A549 (cell line): Measurements from ENCODE around the gene UNCX. TPM values are rescaled to one million over a fixed set of nuclear protein-coding genes. Genes with fewer than 3 reads are reported as not detected.

Source experiments
- ATAC-seq, 2 experiments: fragments of 200-7000 bp in 1 of 2; fragments of >200 bp in 1 of 2; cut with Nextera tagmentation in 1 of 2; cut with Tn5 transposase in 1 of 2; 3 replicates each; pipeline versions ENCODE4 v1.8.0 to v1.9.1; 2018 to 2020; ENCODE audit warnings: mild to moderate bottlenecking in 1 of 2, moderate library complexity in 1 of 2
- CTCF ChIA-PET: fragments of 300-600 bp; sonication (Branson Sonifier 250); formaldehyde crosslinking; extraction: SDS; loops from one replicate; lab custom pipeline; 2021; ENCODE audit warnings: antibody characterized with exemption, inconsistent platforms; lab: Yijun Ruan, JAX
- POLR2A ChIA-PET: fragments of 350-600 bp; formaldehyde crosslinking; extraction: SDS; loops from one replicate; lab custom pipeline; 2021; ENCODE audit warnings: antibody characterized with exemption, inconsistent platforms; lab: Yijun Ruan, JAX
- DNase-seq, 2 experiments: peaks; one replicate each; pipeline versions ENCODE4 v3.0.0 to v3.0.0-alpha.2; 2011 to 2016; ENCODE audit warnings: low read depth in 1 of 2, low spot score in 1 of 2
- FAIRE-seq: peaks from 2 replicates; lab custom pipeline; 2011; peaks lifted over from hg19 to GRCh38; lab: Jason Lieb, UNC
- H3K27ac ChIP-seq, 2 experiments: fragments of >200 bp; sonication (Bioruptor Twin); formaldehyde crosslinking; 3 replicates each; pipeline ENCODE4 v1.5.1; 2016 to 2017
- H3K4me1 ChIP-seq: fragments of >200 bp; sonication (Bioruptor Twin); formaldehyde crosslinking; 3 replicates; pipeline ENCODE4 v1.6.1; 2016
- H3K4me2 ChIP-seq: fragments of >200 bp; sonication (Bioruptor Twin); formaldehyde crosslinking; 3 replicates; pipeline ENCODE4 v1.6.1; 2016
- H3K4me3 ChIP-seq: fragments of >200 bp; sonication (Bioruptor Twin); formaldehyde crosslinking; 3 replicates; pipeline ENCODE4 v1.5.1; 2016
- H3K9me3 ChIP-seq: fragments of >200 bp; sonication (Bioruptor Twin); formaldehyde crosslinking; 3 replicates; pipeline ENCODE4 v1.6.1; 2016
- BHLHE40 ChIP-seq: IDR thresholded peaks from 2 replicates; pipeline ENCODE4 v1.6.1; 2012; ENCODE audit warnings: low read depth, low read length, inconsistent platforms
- CEBPB ChIP-seq, 2 experiments: fragments of >200 bp in 1 of 2; sonication (Bioruptor Twin) in 1 of 2; formaldehyde crosslinking in 1 of 2; IDR thresholded peaks; 2 replicates each; pipeline ENCODE4 v1.6.1; 2012 to 2016
- CHD2 ChIP-seq: fragments of 150-350 bp; IDR thresholded peaks from 2 replicates; pipeline ENCODE4 v1.6.1; 2014; ENCODE audit warnings: low read length; ENCODE audit not compliant: partially characterized antibody
- CTCF ChIP-seq: fragments of >200 bp; sonication (Bioruptor Twin); formaldehyde crosslinking; IDR thresholded peaks from 3 replicates; pipeline ENCODE4 v1.5.1; 2016
- EHF ChIP-seq: fragments of 250-450 bp; sonication (Bioruptor Pico); IDR thresholded peaks from 2 replicates; pipeline ENCODE4 v1.5.0; 2020; ENCODE audit warnings: mild to moderate bottlenecking
- FOSB ChIP-seq: fragments of 250-450 bp; sonication (Bioruptor Pico); IDR thresholded peaks from 2 replicates; pipeline ENCODE4 v1.5.0; 2020; ENCODE audit warnings: mild to moderate bottlenecking, moderate library complexity
- FOSL2 ChIP-seq, 2 experiments: fragments of 450-650 bp in 1 of 2; fragments of >200 bp in 1 of 2; sonication (Bioruptor Twin) in 1 of 2; formaldehyde crosslinking; IDR thresholded peaks; 2 replicates each; pipeline versions ENCODE4 v1.5.0 to v1.6.1; 2016 to 2020; ENCODE audit warnings: mild to moderate bottlenecking in 1 of 2, moderate library complexity in 1 of 2
- GATA3 ChIP-seq: IDR thresholded peaks from 2 replicates; pipeline ENCODE4 v1.6.1; 2012; ENCODE audit warnings: borderline replicate concordance
- HOXB13 ChIP-seq: fragments of 250-450 bp; sonication (Bioruptor Pico); IDR thresholded peaks from 2 replicates; pipeline ENCODE4 v1.5.0; 2020; ENCODE audit warnings: low read depth, mild to moderate bottlenecking, moderate library complexity
- NPAS2 ChIP-seq: fragments of 250-450 bp; sonication (Bioruptor Pico); IDR thresholded peaks from 2 replicates; pipeline ENCODE4 v1.8.0; 2022; ENCODE audit warnings: mild to moderate bottlenecking, moderate library complexity, borderline replicate concordance
- PHF8 ChIP-seq: fragments of 200-600 bp; sonication (generic); IDR thresholded peaks from 2 replicates; pipeline ENCODE4 v1.6.1; 2016; ENCODE audit warnings: low read depth, mild to moderate bottlenecking, antibody characterized with exemption, moderate library complexity, borderline replicate concordance
- POLR2A ChIP-seq: IDR thresholded peaks from 2 replicates; pipeline ENCODE4 v1.6.1; 2012; ENCODE audit warnings: mild to moderate bottlenecking, low read length
- RAD21 ChIP-seq, 2 experiments: fragments of >200 bp in 1 of 2; sonication (Bioruptor Twin) in 1 of 2; formaldehyde crosslinking in 1 of 2; IDR thresholded peaks in 1 of 2; conservative IDR thresholded peaks in 1 of 2; 2 replicates in 1 of 2; 3 replicates in 1 of 2; pipeline ENCODE4 v1.6.1; 2012 to 2018; ENCODE audit warnings: inconsistent platforms in 1 of 2
- SMC3 ChIP-seq: fragments of >200 bp; sonication (Bioruptor Twin); formaldehyde crosslinking; IDR thresholded peaks from 3 replicates; pipeline ENCODE4 v1.6.1; 2018; ENCODE audit warnings: inconsistent platforms
- TFCP2L1 ChIP-seq: fragments of 250-450 bp; sonication (Bioruptor Pico); IDR thresholded peaks from 2 replicates; pipeline ENCODE4 v1.5.0; 2021; ENCODE audit warnings: mild to moderate bottlenecking
- ZNF302 ChIP-seq: fragments of 250-450 bp; sonication (Bioruptor Pico); IDR thresholded peaks from 2 replicates; pipeline ENCODE4 v1.9.0; 2021; ENCODE audit warnings: inconsistent platforms, mild to moderate bottlenecking, moderate library complexity
- WGBS: methylation state at CpG from one replicate; pipeline ENCODE4 v1.1.6; 2017; ENCODE audit errors: missing lambda C conversion rate; 5-methylcytosine and 5-hydroxymethylcytosine counted together
- polyA plus RNA-seq, 4 experiments: library from polyadenylated mRNA; depleted of rRNA in 3 of 4; stranded (reverse); fragments of >200 nt; fragmentation: RNase III in 1 of 4; extraction: RNeasy Plus Mini Kit Qiagen cat#74134 plus additional on column Dnase treatment in 1 of 4; gene quantifications; 2 replicates in 3 of 4; 3 replicates in 1 of 4; pipeline ENCODE4 v1.2.3, GENCODE V29; 2011 to 2017
- TF ChIP-seq, protein P1 (sequence below): fragments of 200-600 bp; sonication (generic); IDR thresholded peaks from 2 replicates; pipeline ENCODE4 v1.6.1; 2016; ENCODE audit warnings: antibody characterized with exemption, mild to moderate bottlenecking, moderate library complexity
- TF ChIP-seq, protein P2 (sequence below): IDR thresholded peaks from 2 replicates; pipeline ENCODE4 v1.6.1; 2012
- TF ChIP-seq, protein P3 (sequence below): fragments of 250-450 bp; sonication (Bioruptor Pico); IDR thresholded peaks from 2 replicates; pipeline ENCODE4 v1.5.0; 2021; ENCODE audit warnings: mild to moderate bottlenecking, moderate library complexity, borderline replicate concordance
- TF ChIP-seq, protein P4 (sequence below): fragments of >200 bp; sonication (Bioruptor Twin); formaldehyde crosslinking; IDR thresholded peaks from 2 replicates; pipeline ENCODE4 v1.6.1; 2016

UNCX gene
- polyA plus RNA-seq, 2 of the 4 experiments (the other 2 are of a cell fraction), result not detected

DNA sequence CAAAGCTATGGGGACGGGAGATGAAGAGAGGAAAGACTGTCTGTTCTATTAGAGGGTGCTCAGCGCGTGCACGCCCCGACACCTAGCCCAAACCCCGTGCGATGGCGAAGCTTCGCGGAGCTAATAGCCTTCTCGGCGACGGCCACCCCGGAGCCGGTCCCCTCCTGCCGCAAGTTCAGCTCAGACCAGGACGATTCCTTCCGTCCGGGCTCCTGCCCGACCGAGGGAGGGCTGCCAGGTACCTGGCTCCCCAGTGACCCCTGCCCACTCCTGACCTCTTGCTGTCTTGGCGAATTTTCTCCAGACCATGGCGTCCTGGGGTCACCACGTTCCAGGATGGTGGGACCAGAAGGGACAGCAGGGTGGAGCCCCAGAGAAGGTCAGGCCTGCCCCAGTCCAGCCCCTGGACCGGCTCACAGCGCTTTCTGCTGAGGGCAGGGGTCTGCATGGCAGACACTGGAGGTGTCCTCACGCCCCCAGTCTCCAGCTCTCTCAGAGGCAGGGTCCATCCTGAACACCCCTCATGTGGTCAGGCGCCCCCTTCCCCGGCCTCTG, 36.7 kb downstream of the UNCX start:
- Histone ChIP-seq H3K9me3 (no peaks in the 10 kb centered on the region; the same call in 2 of the 3 replicates), H3K27ac (no peak overlapping the region), H3K4me3 (no peak overlapping the region), H3K4me2 (no peak overlapping the region), H3K4me1 (no peaks in the 10 kb centered on the region)
- POLR2A ChIA-PET, result no interaction called here
- 63% methylated on average over 23 of the region's 29 CpGs for WGBS
- ATAC-seq (peak in 1 of 2 experiments; percentile 13; a peak in 2 of 6 replicates), DNase-seq (no peak), FAIRE-seq (no peak)
- CTCF ChIA-PET, result interaction anchor here (0.7 to 1.1 kb wide), 3 partner anchors 13 to 163 kb away, joined by 3 to 4 read pairs (median 3); no protein-coding TSS in a partner anchor
- TF ChIP-seq HOXB13 (CRISPR knock-in tag), result no peak
- TF ChIP-seq, protein P1, sequence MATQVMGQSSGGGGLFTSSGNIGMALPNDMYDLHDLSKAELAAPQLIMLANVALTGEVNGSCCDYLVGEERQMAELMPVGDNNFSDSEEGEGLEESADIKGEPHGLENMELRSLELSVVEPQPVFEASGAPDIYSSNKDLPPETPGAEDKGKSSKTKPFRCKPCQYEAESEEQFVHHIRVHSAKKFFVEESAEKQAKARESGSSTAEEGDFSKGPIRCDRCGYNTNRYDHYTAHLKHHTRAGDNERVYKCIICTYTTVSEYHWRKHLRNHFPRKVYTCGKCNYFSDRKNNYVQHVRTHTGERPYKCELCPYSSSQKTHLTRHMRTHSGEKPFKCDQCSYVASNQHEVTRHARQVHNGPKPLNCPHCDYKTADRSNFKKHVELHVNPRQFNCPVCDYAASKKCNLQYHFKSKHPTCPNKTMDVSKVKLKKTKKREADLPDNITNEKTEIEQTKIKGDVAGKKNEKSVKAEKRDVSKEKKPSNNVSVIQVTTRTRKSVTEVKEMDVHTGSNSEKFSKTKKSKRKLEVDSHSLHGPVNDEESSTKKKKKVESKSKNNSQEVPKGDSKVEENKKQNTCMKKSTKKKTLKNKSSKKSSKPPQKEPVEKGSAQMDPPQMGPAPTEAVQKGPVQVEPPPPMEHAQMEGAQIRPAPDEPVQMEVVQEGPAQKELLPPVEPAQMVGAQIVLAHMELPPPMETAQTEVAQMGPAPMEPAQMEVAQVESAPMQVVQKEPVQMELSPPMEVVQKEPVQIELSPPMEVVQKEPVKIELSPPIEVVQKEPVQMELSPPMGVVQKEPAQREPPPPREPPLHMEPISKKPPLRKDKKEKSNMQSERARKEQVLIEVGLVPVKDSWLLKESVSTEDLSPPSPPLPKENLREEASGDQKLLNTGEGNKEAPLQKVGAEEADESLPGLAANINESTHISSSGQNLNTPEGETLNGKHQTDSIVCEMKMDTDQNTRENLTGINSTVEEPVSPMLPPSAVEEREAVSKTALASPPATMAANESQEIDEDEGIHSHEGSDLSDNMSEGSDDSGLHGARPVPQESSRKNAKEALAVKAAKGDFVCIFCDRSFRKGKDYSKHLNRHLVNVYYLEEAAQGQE, result no peak
- no peak for TF ChIP-seq BHLHE40
- no peak for TF ChIP-seq FOSL2 (IDR thresholded peaks at IDR 0.05)
- no peak for TF ChIP-seq FOSL2 (CRISPR knock-in tag; IDR thresholded peaks at IDR 0.05)
- no peak for TF ChIP-seq NPAS2
- no peak for TF ChIP-seq EHF (CRISPR knock-in tag)
- no peak for TF ChIP-seq TFCP2L1 (CRISPR knock-in tag)
- no peak for TF ChIP-seq POLR2A

DNA sequence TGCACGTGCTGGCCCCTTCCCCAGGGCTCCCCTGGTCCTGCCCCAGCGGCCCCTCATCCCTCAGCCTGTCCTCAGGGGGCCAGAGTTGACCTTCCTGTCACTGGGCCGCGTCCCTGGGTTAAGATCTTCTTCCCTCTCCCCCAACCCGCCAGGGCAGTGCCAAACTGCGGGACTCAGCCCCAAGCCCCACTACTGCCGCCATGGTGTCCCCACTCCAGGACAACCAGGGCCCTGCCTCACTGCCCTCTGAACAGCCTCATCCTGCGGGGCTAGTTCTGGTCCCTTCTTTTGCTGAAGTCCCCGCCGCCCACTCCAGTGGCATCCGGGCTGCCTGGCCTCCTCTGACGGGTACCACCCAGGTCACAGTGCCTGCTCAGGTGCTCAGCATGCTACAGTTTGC, 37.5 kb downstream of the UNCX start:
- no peak; a peak in 1 of 6 replicates for ATAC-seq
- DNase-seq, result no peak
- CTCF ChIA-PET, result interaction anchor here (0.7 to 1.0 kb wide), 2 partner anchors 14 to 86 kb away, joined by 3 read pairs; no protein-coding TSS in a partner anchor
- WGBS, result 27% methylated on average over 7 of the region's 12 CpGs
- POLR2A ChIA-PET, result no interaction called here
- no peak overlapping the region for H3K27ac ChIP-seq
- H3K9me3 ChIP-seq, result no peaks in the 10 kb centered on the region; the same call in 2 of the 3 replicates
- H3K4me3 ChIP-seq, result no peak overlapping the region
- H3K4me1 ChIP-seq, result no peaks in the 10 kb centered on the region
- no peak for TF ChIP-seq FOSB (CRISPR knock-in tag)
- no peak for TF ChIP-seq BHLHE40
- no peak for TF ChIP-seq RAD21 (conservative IDR thresholded peaks at IDR 0.05 in 1 of 2, IDR thresholded peaks at IDR 0.05 in 1 of 2)
- no peak for TF ChIP-seq TFCP2L1 (CRISPR knock-in tag)
- no peak for TF ChIP-seq FOSL2 (IDR thresholded peaks at IDR 0.05)
- no peak for TF ChIP-seq FOSL2 (CRISPR knock-in tag; IDR thresholded peaks at IDR 0.05)
- FAIRE-seq, result no peak
- no peak overlapping the region for H3K4me2 ChIP-seq

DNA sequence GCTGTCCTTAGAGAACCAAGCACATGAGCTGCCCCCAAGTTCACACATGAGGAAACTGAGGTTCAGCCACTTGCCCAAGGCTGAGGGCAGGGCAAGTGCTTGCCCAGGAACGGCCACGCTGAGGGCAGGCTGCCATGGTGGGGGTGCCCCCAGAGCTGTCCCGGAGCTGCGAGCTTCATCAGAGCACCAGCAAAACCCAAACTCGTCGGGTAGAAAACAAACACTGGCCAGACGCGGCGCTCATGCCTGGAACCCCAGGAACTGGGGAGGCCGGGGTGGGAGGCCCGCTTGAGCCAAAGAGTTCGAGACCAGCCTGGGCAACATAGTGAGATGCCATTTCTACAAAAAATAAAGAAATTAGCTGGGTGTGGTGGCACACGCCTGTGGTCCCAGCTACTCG, 38.4 kb downstream of the UNCX start:
- 66% methylated on average over 14 of the region's 14 CpGs for WGBS
- Histone ChIP-seq H3K4me1 (no peaks in the 10 kb centered on the region), H3K4me3 (no peak overlapping the region), H3K9me3 (no peaks in the 10 kb centered on the region; the same call in 2 of the 3 replicates), H3K4me2 (no peak overlapping the region), H3K27ac (no peak overlapping the region)
- FAIRE-seq (no peak), ATAC-seq (no peak), DNase-seq (no peak)
- POLR2A ChIA-PET, result no interaction called here
- CTCF ChIA-PET, result interaction anchor here (1.0 kb wide), 1 partner anchor 87 kb away, joined by 3 read pairs; no protein-coding TSS in a partner anchor
- TF ChIP-seq, protein P2, sequence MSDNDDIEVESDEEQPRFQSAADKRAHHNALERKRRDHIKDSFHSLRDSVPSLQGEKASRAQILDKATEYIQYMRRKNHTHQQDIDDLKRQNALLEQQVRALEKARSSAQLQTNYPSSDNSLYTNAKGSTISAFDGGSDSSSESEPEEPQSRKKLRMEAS, result no peak
- TF ChIP-seq, protein P3, sequence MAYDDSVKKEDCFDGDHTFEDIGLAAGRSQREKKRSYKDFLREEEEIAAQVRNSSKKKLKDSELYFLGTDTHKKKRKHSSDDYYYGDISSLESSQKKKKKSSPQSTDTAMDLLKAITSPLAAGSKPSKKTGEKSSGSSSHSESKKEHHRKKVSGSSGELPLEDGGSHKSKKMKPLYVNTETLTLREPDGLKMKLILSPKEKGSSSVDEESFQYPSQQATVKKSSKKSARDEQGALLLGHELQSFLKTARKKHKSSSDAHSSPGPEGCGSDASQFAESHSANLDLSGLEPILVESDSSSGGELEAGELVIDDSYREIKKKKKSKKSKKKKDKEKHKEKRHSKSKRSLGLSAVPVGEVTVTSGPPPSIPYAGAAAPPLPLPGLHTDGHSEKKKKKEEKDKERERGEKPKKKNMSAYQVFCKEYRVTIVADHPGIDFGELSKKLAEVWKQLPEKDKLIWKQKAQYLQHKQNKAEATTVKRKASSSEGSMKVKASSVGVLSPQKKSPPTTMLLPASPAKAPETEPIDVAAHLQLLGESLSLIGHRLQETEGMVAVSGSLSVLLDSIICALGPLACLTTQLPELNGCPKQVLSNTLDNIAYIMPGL (CRISPR knock-in tag), result no peak
- TF ChIP-seq, protein P1, result no peak
- TF ChIP-seq CHD2 (no peak), ZNF302 (CRISPR knock-in tag) (no peak), SMC3 (no peak), TFCP2L1 (CRISPR knock-in tag) (no peak), CEBPB (IDR thresholded peaks at IDR 0.05) (no peak), CTCF (no peak), GATA3 (no peak), PHF8 (no peak), FOSB (CRISPR knock-in tag) (no peak)
- TF ChIP-seq, protein P4, sequence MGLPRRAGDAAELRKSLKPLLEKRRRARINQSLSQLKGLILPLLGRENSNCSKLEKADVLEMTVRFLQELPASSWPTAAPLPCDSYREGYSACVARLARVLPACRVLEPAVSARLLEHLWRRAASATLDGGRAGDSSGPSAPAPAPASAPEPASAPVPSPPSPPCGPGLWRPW, result no peak
